Measurements from ENCODE around the gene PATE4.
A peak's percentile ranks its signal among the peaks of the same experiment; 100 is the strongest.
"Not testable (repeated sequence)": the region's sequence is repeated elsewhere in the genome, so short reads cannot be mapped to it uniquely, and the experiment has no call there.

The PATE4 gene

GRCh38 chr11:125833016-125833415, at the start of gene PATE4:
Gene PATE4, plus strand, starts transcription at chr11:125833316. Its CDS starts 44 bp downstream, at chr11:125833360.
- no peak for DNase-seq (ENCODE audit: low read depth in 1 of 2, low spot score in 1 of 2)

DNA sequence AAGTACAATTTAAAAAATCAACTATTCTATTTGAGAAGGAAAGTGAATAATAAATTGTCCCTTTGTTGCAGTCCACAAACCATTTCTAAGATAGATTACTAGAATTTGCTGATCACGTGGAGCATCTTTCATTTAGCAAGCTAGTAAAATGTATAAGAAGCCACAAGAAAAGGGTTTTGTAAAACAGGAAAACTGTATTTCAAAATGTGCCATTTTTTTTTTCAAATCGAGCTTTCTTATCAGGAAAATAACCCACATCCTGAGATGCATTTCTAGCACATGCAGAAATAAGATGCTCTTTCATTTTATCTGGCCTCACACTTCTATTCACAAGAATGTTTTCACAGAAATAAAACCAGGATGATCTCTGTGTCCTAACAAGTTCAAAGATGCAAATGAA, 48.4 kb upstream of the PATE4 start:
- no peak for DNase-seq (ENCODE audit: low read depth in 1 of 2, low spot score in 1 of 2)

DNA sequence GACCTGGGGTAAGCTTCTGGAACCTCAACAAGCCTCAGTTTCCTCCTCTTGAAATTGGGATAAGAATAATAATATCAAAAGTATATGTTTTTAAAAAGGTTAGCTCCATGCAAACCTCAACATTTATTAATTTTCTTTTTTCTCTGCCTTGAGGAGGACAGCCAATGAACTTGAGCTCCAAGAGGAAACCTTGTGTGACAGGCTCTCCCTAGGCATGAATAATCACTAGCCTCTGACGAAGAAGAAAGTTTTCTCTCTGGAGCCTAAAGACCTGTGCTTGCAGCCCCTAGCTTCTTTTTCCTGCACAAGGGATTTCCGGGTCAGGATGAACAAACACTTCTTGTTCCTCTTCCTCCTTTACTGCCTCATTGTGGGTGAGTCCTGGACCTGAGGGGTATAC, 45.3 kb upstream of the PATE4 start, which contains the start of gene PATE3:
TSS of gene PATE3 (plus strand) at position 301 of the 400 bp plus-strand sequence. CDS start at position 326, 25 bp downstream.
- DNase-seq (ENCODE audit: low read depth in 1 of 2, low spot score in 1 of 2), result no peak

- DNase-seq (ENCODE audit: low read depth in 1 of 2, low spot score in 1 of 2), result no peak
These were observed 42.3 kb upstream of the PATE4 start for GRCh38 chr11:125790825-125791224.

DNA sequence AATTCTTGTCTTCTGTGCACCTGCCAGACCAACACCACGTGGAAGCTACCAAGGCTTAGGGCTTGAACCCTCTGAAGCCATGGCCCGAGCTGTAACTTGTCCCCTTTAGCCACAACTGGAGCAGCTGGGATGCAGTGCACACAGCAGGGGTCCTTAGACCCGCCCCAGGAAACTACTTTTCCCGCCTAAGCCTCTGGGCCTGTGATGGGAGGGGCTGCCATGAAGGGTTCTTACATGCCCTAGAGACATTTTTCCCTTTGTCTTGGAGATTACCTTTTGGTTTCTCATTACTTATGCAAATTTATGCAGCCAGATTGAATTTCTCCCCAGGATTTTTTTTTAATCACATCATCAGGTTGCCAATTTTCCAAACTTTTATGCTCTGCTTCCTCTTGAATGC, 35.5 kb upstream of the PATE4 start:
- no peak for DNase-seq (ENCODE audit: low read depth in 1 of 2, low spot score in 1 of 2)

- DNase-seq (ENCODE audit: low read depth in 1 of 2, low spot score in 1 of 2), result no peak
These were observed 33.3 kb upstream of the PATE4 start for GRCh38 chr11:125799808-125800207.

GRCh38 chr11:125802387-125802786, 30.7 kb upstream of the PATE4 start:
- DNase-seq (ENCODE audit: low read depth in 1 of 2, low spot score in 1 of 2), result no peak

- no peak for DNase-seq (ENCODE audit: low read depth in 1 of 2, low spot score in 1 of 2)
These were observed 25.2 kb upstream of the PATE4 start for GRCh38 chr11:125807909-125808308.

DNA sequence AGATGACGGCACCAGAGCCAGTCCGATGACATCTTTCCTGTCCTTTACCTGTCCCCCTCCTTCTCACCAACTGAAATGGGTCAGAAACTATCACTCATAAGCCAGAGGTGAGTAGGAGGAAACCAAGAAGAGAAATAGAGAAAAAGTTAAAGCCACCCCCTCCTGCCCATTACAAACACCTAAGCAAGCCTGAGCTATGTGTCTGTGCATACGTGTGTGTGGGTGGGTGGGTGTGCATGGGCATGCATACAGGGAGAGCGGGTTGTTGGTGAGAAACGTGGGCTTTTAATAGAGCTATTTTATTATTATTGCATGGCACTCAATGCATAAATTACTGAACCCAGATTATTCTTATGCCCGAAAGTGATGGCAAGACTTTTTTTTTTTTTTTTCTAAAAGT, 2.6 kb downstream of the PATE4 start:
- no peak for DNase-seq (ENCODE audit: low read depth in 1 of 2, low spot score in 1 of 2)

- DNase-seq (ENCODE audit: low read depth in 1 of 2, low spot score in 1 of 2), result no peak
These were observed 9.3 kb downstream of the PATE4 start for GRCh38 chr11:125842321-125842948.

DNA sequence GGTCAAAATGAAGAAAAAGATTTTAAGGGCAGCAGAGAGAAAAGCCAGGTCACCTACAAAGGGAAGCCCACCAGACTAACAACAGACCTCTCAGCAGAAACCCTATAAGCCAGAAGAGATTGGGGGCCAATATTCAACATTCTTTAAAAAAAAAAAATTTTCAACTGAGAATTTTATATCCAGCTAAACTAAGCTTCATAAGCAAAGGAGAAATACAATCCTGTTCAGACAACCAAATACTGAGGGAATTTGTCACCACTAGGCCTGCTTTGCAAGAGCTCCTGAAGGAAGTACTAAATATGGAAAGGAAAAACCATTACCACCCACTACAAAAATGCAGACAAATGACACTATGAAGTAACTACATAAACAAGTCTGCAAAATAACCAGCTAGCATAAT, 13.1 kb downstream of the PATE4 start:
- DNase-seq (ENCODE audit: low read depth in 1 of 2, low spot score in 1 of 2), result no peak

DNA sequence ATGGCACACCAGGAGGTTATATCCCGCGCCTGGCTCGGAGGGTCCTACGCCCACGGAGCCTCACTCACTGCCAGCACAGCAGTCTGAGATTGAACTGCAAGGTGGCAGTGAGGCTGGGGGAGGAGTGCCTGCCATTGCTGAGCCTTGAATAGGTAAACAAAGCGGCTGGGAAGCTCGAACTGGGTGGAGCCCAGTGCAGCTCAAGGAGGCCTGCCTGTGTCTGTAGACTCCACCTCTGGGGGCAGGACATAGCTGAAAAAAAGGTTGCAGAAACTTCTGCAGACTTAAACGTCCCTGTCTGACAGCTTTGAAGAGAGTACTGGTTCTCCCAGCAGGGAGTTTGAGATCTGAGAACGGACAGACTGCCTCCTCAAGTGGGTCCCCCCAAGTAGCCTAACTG, 24.6 kb downstream of the PATE4 start:
- not testable (repeated sequence) for DNase-seq (ENCODE audit: low read depth in 1 of 2, low spot score in 1 of 2)

DNA sequence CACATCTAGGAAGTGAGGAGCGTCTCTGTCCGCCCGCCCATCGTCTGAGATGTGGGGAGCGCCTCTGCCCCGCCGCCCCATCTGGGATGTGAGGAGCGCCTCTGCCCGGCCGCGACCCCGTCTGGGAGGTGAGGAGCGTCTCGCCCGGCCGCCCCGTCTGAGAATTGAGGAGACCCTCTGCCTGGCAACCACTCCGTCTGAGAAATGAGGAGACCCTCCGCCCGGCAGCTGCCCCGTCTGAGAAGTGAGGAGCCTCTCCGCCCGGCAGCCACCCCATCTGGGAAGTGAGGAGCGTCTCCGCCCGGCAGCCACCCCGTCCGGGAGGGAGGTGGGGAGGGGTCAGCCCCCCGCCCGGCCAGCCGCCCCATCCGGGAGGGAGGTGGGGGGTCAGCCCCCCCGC, 29.7 kb downstream of the PATE4 start:
- DNase-seq (ENCODE audit: low read depth in 1 of 2, low spot score in 1 of 2), result not testable (repeated sequence)

- not testable (repeated sequence) for DNase-seq (ENCODE audit: low read depth in 1 of 2, low spot score in 1 of 2)
These were observed 32.2 kb downstream of the PATE4 start for GRCh38 chr11:125865354-125865753.

DNA sequence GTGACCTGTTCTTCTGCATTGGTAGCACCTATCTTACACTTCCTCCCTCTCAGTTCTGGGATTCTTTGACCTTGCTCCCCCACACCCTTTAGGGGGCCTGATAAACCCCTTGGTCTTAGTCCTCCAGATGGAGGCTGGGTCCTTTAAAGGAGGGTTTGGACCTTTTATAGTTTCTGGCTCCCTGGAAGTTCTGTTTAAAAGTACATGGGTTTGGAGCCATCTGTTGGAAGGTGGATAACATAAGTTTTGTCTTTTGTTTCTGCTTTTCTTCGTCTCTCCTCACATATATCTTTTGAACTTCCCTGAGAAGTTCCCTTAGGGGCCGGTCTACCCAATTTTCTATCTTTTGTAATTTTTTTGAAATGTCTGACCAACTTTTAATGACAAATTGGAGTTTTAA, 36.4 kb downstream of the PATE4 start:
- no peak for DNase-seq (ENCODE audit: low read depth in 1 of 2, low spot score in 1 of 2)

DNA sequence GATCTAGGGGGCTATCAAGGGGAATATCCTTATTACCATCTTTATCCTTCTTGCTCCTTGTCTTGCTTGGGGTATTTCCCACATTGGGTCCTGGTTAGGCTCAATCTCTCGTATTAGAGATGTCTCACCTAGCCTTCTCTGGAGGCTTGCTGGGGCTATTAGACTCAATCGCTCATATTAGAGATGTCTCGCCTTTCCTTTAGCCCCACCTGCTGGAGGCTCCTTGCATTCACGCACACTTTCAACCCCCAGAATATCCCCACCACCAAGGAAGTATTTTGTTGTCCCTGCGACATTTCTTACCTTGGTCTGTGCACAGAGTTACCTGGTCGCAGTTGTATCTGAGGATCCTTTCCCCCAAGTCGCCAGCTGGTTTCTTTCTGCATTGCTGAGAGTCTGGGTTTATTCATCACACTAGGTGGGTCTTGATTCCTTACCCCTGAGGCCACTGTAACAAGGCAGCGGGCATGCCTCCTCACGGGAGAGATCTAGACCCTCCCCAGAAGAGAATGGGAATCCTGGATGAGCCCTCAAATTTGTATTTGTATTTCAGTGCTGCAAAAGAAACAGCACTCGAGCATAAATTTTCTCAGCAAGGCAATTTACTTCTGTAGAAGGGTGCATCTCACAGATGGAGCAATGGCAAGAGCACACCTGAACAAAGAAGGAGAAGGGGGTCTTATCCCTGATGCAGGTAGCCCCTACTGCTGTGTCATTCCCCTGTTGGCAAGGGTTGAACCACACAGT, 38.4 kb downstream of the PATE4 start:
- DNase-seq (ENCODE audit: low read depth in 1 of 2, low spot score in 1 of 2), result no peak

DNA sequence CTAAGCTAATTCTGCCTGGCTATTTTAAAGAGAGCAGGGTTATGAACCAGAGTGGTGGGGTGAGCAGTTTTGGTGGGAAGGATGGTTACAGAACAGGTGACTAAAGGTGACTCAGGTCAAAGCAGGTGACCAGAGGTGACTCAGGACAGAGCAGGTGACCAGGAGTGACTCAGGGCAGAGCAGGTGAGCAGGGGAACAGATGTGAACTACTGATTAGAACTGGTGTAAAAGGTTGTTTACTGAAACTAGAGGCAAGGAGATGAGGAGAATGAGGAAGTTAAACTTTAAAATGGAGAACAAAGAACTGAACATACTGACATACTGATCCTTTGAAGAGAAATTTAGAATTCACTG, 39.0 kb downstream of the PATE4 start:
- no peak for DNase-seq (ENCODE audit: low read depth in 1 of 2, low spot score in 1 of 2)

DNA sequence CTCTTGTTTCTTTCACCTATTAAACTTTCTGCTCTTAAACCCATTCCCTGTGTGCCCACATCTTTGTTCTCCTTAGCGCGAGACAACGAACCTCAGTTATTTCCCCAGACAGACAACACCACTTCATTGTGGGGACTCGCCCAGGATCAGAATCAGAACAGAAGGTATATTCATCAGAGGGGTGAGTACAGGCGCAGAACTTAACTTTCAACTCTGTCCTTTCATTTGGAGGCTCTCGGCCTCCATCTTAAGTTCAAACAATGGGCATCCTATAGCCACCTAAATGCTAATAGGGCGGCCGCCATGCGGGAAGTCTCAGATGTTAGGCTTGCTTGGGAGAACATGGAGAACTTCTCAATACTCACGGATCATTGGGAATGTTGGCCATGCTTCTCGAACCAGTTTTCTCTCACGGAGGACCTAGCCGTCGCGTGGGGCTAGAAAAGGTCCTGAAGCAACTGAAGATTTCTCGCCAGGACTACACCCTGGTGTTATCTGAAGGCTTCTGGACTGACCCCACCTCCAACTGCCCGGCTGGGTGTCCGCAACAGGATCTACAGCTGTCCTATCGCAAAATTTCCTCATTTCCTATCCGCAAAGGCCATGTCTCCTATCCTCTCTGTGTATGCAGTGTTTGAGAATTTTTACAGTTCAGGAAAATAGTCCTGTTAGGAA, 40.9 kb downstream of the PATE4 start:
- DNase-seq (ENCODE audit: low read depth in 1 of 2, low spot score in 1 of 2), result no peak

- peak in 1 of 2 donors; percentile 55 for DNase-seq (ENCODE audit: low read depth in 1 of 2, low spot score in 1 of 2)
These were observed 41.5 kb downstream of the PATE4 start for GRCh38 chr11:125874556-125875124.

GRCh38 chr11:125881291-125881690, 48.2 kb downstream of the PATE4 start:
- no peak for DNase-seq (ENCODE audit: low read depth in 1 of 2, low spot score in 1 of 2)

- no peak for DNase-seq (ENCODE audit: low read depth in 1 of 2, low spot score in 1 of 2)
These were observed 50.3 kb downstream of the PATE4 start for GRCh38 chr11:125883375-125883774.

GRCh38 chr11:125886997-125887372, 53.9 kb downstream of the PATE4 start:
- no peak for DNase-seq (ENCODE audit: low read depth in 1 of 2, low spot score in 1 of 2)
